Nephron progenitor cell (in vitro differentiated cells): ENCODE results near the gene DENND4C.

Source experiments
- DNase-seq: peaks from one replicate; pipeline ENCODE4 v3.0.0; 2021
- H3K27ac Mint-ChIP-seq: 2 replicates; pipeline ENCODE4 v1.8.0; 2021; ENCODE audit warnings: mild to moderate bottlenecking, moderate library complexity, mixed read lengths
- H3K27me3 Mint-ChIP-seq: 2 replicates; pipeline ENCODE4 v1.8.0; 2021; ENCODE audit warnings: mild to moderate bottlenecking, low read depth, mixed read lengths; ENCODE audit not compliant: poor library complexity
- H3K36me3 Mint-ChIP-seq: 2 replicates; pipeline ENCODE4 v1.8.0; 2021; ENCODE audit warnings: low read depth, mixed read lengths
- H3K4me1 Mint-ChIP-seq: 2 replicates; pipeline ENCODE4 v1.8.0; 2021; ENCODE audit warnings: mixed read lengths
- H3K4me3 Mint-ChIP-seq: 2 replicates; pipeline ENCODE4 v1.8.0; 2021; ENCODE audit warnings: mild to moderate bottlenecking, moderate library complexity, mixed read lengths
- H3K9me3 Mint-ChIP-seq: 2 replicates; pipeline ENCODE4 v1.8.0; 2021; ENCODE audit warnings: mild to moderate bottlenecking, moderate library complexity, mixed read lengths
- TF ChIP-seq, protein P1 (sequence below): fragments of 200-600 bp; sonication (generic); IDR thresholded peaks from 2 replicates; pipeline ENCODE4 v1.5.0; 2021; ENCODE audit warnings: antibody characterized with exemption

DENND4C gene

GRCh38 chr9:19342947-19343346, 112.5 kb downstream of the DENND4C start:
- H3K36me3 Mint-ChIP-seq, result peaks cover 55% of the 10 kb centered on the region
- no peak overlapping the region for H3K27ac Mint-ChIP-seq
- H3K4me3 Mint-ChIP-seq, result no peak overlapping the region
- TF ChIP-seq, protein P1, sequence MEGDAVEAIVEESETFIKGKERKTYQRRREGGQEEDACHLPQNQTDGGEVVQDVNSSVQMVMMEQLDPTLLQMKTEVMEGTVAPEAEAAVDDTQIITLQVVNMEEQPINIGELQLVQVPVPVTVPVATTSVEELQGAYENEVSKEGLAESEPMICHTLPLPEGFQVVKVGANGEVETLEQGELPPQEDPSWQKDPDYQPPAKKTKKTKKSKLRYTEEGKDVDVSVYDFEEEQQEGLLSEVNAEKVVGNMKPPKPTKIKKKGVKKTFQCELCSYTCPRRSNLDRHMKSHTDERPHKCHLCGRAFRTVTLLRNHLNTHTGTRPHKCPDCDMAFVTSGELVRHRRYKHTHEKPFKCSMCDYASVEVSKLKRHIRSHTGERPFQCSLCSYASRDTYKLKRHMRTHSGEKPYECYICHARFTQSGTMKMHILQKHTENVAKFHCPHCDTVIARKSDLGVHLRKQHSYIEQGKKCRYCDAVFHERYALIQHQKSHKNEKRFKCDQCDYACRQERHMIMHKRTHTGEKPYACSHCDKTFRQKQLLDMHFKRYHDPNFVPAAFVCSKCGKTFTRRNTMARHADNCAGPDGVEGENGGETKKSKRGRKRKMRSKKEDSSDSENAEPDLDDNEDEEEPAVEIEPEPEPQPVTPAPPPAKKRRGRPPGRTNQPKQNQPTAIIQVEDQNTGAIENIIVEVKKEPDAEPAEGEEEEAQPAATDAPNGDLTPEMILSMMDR, result no peak
- H3K9me3 Mint-ChIP-seq, result no peaks in the 10 kb centered on the region
- no peaks in the 10 kb centered on the region for H3K4me1 Mint-ChIP-seq
- no peak for DNase-seq
- no peaks in the 10 kb centered on the region for H3K27me3 Mint-ChIP-seq

GRCh38 chr9:19358701-19359100, 128.2 kb downstream of the DENND4C start:
- Mint-ChIP-seq H3K27me3 (no peaks in the 10 kb centered on the region), H3K9me3 (no peaks in the 10 kb centered on the region), H3K4me1 (no peaks in the 10 kb centered on the region), H3K36me3 (peaks cover 60% of the 10 kb centered on the region), H3K4me3 (no peak overlapping the region), H3K27ac (no peak overlapping the region)
- TF ChIP-seq, protein P1, result no peak
- no peak for DNase-seq

GRCh38 chr9:19369107-19369506, 138.6 kb downstream of the DENND4C start:
- no peaks in the 10 kb centered on the region for H3K4me1 Mint-ChIP-seq
- H3K27me3 Mint-ChIP-seq, result peaks cover 2% of the 10 kb centered on the region
- H3K27ac Mint-ChIP-seq, result peak overlapping the region; percentile 91
- TF ChIP-seq, protein P1, result no peak
- H3K36me3 Mint-ChIP-seq, result peaks cover 60% of the 10 kb centered on the region
- no peaks in the 10 kb centered on the region for H3K9me3 Mint-ChIP-seq
- DNase-seq, result no peak
- no peak overlapping the region for H3K4me3 Mint-ChIP-seq

DNA sequence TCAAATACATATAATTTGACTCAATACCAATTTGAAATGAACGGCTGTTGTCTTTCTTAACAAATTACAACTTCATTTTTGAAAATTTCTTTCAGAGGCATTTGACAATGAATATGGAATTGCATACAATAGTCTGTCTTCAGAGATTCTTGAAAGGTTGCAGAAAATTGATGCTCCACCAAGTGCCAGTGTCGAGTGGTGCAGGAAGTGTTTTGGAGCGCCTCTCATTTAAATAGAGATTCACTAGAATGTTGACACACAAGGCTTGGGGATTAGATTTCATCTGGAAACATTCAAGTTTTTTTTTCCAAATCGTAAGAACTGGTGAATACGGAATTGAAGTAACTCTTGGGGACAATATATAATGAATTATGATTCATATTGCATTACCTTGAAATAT, 141.4 kb downstream of the DENND4C start:
- Mint-ChIP-seq H3K4me1 (peaks cover 2% of the 10 kb centered on the region), H3K9me3 (no peaks in the 10 kb centered on the region), H3K36me3 (peaks cover 59% of the 10 kb centered on the region), H3K27ac (no peak overlapping the region), H3K4me3 (no peak overlapping the region), H3K27me3 (peaks cover 2% of the 10 kb centered on the region)
- DNase-seq, result no peak
- TF ChIP-seq, protein P1, result no peak

GRCh38 chr9:19372567-19372966, 142.1 kb downstream of the DENND4C start:
- Mint-ChIP-seq H3K27ac (peak overlapping the region; percentile 68), H3K9me3 (no peaks in the 10 kb centered on the region), H3K27me3 (peaks cover 2% of the 10 kb centered on the region), H3K4me1 (peaks cover 8% of the 10 kb centered on the region), H3K36me3 (peaks cover 59% of the 10 kb centered on the region), H3K4me3 (no peak overlapping the region)
- TF ChIP-seq, protein P1, result no peak
- DNase-seq, result no peak

DNA sequence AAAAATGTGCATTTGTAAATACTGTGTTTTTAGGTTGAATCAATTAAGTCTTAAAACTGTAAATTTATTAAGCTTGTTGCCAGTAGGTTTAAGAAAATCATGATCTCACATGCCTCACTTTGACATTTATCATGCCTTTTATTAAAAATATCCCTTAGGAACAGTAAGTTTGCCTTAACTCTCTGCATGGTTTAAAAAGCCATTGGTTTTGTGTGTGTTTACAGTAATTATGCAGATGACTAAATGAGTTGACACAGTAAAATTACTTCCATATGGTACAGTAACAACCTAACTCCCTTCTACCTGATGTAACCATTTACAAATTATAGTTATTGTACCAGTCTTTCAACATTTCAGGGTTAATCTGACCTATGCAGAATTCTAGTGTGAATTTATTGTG, 143.0 kb downstream of the DENND4C start:
- Mint-ChIP-seq H3K4me3 (no peak overlapping the region), H3K27ac (peak overlapping the region; percentile 41), H3K36me3 (peaks cover 60% of the 10 kb centered on the region), H3K9me3 (no peaks in the 10 kb centered on the region), H3K4me1 (peaks cover 17% of the 10 kb centered on the region), H3K27me3 (peaks cover 2% of the 10 kb centered on the region)
- TF ChIP-seq, protein P1, result no peak
- DNase-seq, result no peak
